Activated CD4-positive, alpha-beta T cell treated with anti-CD3 and anti-CD28 coated beads, Interleukin-10, Interleukin-2, amounts not matched to agents 100 ng/mL and 50 ng/mL, durations not matched to agents 16 hours and 8 hours (primary cell): ENCODE measurements around the gene ZNF575.

Source experiments
- DNase-seq: peaks from one replicate; pipeline ENCODE4 v3.0.0-alpha.2; 2020

The ZNF575 gene

DNA sequence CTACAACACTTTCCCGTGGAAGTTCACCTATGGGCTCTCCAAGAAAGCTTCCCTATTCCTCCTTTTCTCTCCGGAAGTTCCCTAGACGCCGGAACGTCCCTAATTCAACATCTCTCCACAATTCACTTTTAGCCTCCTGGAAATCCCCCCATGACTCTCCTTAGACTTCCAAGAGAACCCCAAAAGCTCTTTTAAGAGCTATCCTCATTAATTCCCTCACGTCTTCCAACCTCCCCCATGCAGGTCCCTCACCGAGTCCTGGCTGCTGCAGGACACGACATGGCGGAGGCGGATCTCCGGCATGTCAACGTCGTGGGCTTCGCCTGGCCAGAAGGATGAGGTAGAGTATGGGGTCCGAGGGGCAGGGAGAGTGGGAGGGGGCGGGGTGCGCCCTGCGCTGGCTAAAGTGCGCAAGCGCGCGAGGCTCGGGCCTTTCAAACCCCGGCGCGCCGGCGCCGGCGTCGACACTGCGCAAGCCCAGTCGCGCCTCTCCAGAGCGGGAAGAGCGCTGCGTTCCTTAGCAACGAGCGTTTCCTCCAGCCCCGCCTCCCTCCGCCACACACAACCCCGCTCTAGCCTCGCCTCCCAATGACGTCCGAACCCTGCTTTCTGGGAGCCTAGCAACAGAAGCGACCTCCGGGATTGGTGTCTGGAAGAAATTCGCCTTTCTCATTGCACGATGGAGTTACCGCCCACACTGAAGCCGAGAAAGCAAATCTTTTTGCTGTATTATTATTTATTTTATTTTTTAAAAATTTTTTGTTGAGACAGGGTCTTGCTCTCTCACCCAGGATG is 42.4 kb downstream of the ZNF575 start, which contains the start of the genes PINLYP and XRCC1:
PINLYP (plus strand) TSS at position 646 of the 795 bp plus-strand sequence. CDS start 1,391 bp downstream, outside the sequence.
XRCC1 (minus strand) TSS at position 372 of the 795 bp plus-strand sequence; CDS start at position 303, 69 bp downstream.
- DNase-seq = peak; percentile 98

- no peak for DNase-seq
Measured at GRCh38 chr19:43575955-43576878, 43.2 kb downstream of the ZNF575 start.

GRCh38 chr19:43578787-43579186 is 45.8 kb downstream of the ZNF575 start:
- no peak for DNase-seq

- no peak for DNase-seq
Measured at GRCh38 chr19:43581467-43581866, 48.5 kb downstream of the ZNF575 start.

GRCh38 chr19:43582495-43582894 is 49.5 kb downstream of the ZNF575 start:
- DNase-seq = no peak

GRCh38 chr19:43584484-43584883 is 51.5 kb downstream of the ZNF575 start:
- DNase-seq = no peak
